ENCODE results near the gene KNTC1. TPM values are rescaled to one million over a fixed set of nuclear protein-coding genes. Genes with fewer than 3 reads are reported as not detected.

Gene KNTC1
- total RNA-seq, 1 experiment from 2014 or later = 71.3 TPM

- Mint-ChIP-seq H3K36me3 (ENCODE audit: insufficient read depth in 1 of 3, low read depth in 3 of 3) (peaks cover 20 to 73% (median 57%) of the 10 kb centered on the region in 3 experiments; a peak in 6 of 7 replicates), H3K27me3 (ENCODE audit: low read depth) (no peaks in the 10 kb centered on the region), H3K4me1 (no peaks in the 10 kb centered on the region), H3K9me3 (no peaks in the 10 kb centered on the region), H3K27ac (no peak overlapping the region), H3K4me3 (no peak overlapping the region)
- no peaks in the 10 kb centered on the region for H3K79me1 ChIP-seq (ENCODE audit: insufficient read depth, low read depth, low read length, poor library complexity, severe bottlenecking)
- no peak overlapping the region for H3K23ac ChIP-seq (ENCODE audit: insufficient read length, low read depth, low read length)
- H3K23me2 ChIP-seq (ENCODE audit: insufficient read length, low read depth, low read length, poor library complexity, severe bottlenecking) = no peaks in the 10 kb centered on the region
- H2BK20ac ChIP-seq (ENCODE audit: low read depth, low read length, poor library complexity, severe bottlenecking) = no peak overlapping the region
- no peak overlapping the region for H3K4ac ChIP-seq (ENCODE audit: low read depth, low read length)
- no peak overlapping the region for H2AFZ ChIP-seq (ENCODE audit: low read length)
- H3T11ph ChIP-seq (ENCODE audit: low read length) = no peak overlapping the region
- H4K5ac ChIP-seq (ENCODE audit: insufficient read length, low read depth, low read length) = no peak overlapping the region
- no peak for DNase-seq
- H3K56ac ChIP-seq (ENCODE audit: insufficient read length, low read depth, low read length) = no peak overlapping the region
- no peak overlapping the region for H3K9ac ChIP-seq (ENCODE audit: extremely low read depth, insufficient read length, low read length)
- no peaks in the 10 kb centered on the region for H4K20me1 ChIP-seq (ENCODE audit: control insufficient read depth, insufficient read depth, insufficient read length)
- no peaks in the 10 kb centered on the region for H3K9me3 ChIP-seq (ENCODE audit: control insufficient read depth, low read depth, low read length)
- H3K79me2 ChIP-seq (ENCODE audit: insufficient read depth, low read length) = no peaks in the 10 kb centered on the region
- H2BK12ac ChIP-seq (ENCODE audit: insufficient read length, low read depth, low read length) = no peak overlapping the region
- H3K18ac ChIP-seq (ENCODE audit: insufficient read length, low read depth, low read length) = no peak overlapping the region
- H4K91ac ChIP-seq (ENCODE audit: insufficient read length, low read depth, low read length) = no peak overlapping the region
- H3K27ac ChIP-seq (ENCODE audit: insufficient read length, low read depth, low read length) = no peak overlapping the region
- H2BK5ac ChIP-seq (ENCODE audit: insufficient read length, low read length) = no peak overlapping the region
- TF ChIP-seq CTCF (conservative IDR thresholded peaks at IDR 0.05) = no peak
- no peak overlapping the region for H2AK5ac ChIP-seq (ENCODE audit: insufficient read length, low read length)
- H2BK15ac ChIP-seq (ENCODE audit: low read depth, low read length) = no peak overlapping the region
- no peak overlapping the region for H2BK120ac ChIP-seq (ENCODE audit: low read depth, low read length, poor library complexity, severe bottlenecking)
- no peaks in the 10 kb centered on the region for H3K4me1 ChIP-seq (ENCODE audit: insufficient read depth, low read length)
- WGBS (ENCODE audit: extremely low coverage, insufficient read length, low lambda C conversion rate) = no CpG with 5 or more reads among the region's 2 CpGs
- no peaks in the 10 kb centered on the region for H3K27me3 ChIP-seq (ENCODE audit: insufficient read depth, low read length)
- no peak overlapping the region for H3K4me2 ChIP-seq (ENCODE audit: insufficient read depth, insufficient read length, low read length)
- no peak overlapping the region for H3K14ac ChIP-seq (ENCODE audit: insufficient read depth, low read length)
- no peak overlapping the region for H4K8ac ChIP-seq (replicated peaks; ENCODE audit: insufficient read length, low read depth, low read length)
These were observed 18.8 kb downstream of the KNTC1 start for GRCh38 chr12:122545855-122546254.

Measured in H9 (cell line).